PFSK-1 (cell line): ENCODE measurements around the gene DGKI.

Source experiments
- FOXP2 ChIP-seq: optimal IDR thresholded peaks from 2 replicates; pipeline ENCODE3; 2011; ENCODE audit warnings: borderline replicate concordance, control low read depth, inconsistent platforms; ENCODE audit not compliant: insufficient read depth; ENCODE audit errors: extremely low read length, extremely low read depth
- POLR2AphosphoS5 ChIP-seq: IDR thresholded peaks from 2 replicates; pipeline ENCODE4 v1.6.1; 2012; ENCODE audit warnings: low read depth, mild to moderate bottlenecking, control low read depth, low read length, moderate library complexity
- REST ChIP-seq, 2 experiments: IDR thresholded peaks; 2 replicates each; pipeline versions ENCODE4 v1.6.1 to v1.8.0; 2011 to 2012; ENCODE audit warnings: low read depth in 2 of 2, low read length in 2 of 2, control low read depth in 1 of 2, inconsistent platforms in 1 of 2, mild to moderate bottlenecking in 1 of 2, moderate library complexity in 1 of 2; ENCODE audit not compliant: insufficient read depth in 1 of 2
- SIN3A ChIP-seq: IDR thresholded peaks from 2 replicates; pipeline ENCODE4 v1.6.1; 2012; ENCODE audit warnings: mild to moderate bottlenecking, low read length, moderate library complexity, borderline replicate concordance; ENCODE audit not compliant: insufficient read depth
- TAF1 ChIP-seq: IDR thresholded peaks from 2 replicates; pipeline ENCODE4 v1.6.1; 2012; ENCODE audit warnings: low read length, control low read depth, borderline replicate concordance; ENCODE audit not compliant: insufficient read depth

DGKI gene

GRCh38 chr7:137671920-137672319 lies 174.9 kb downstream of the DGKI start:
- TF ChIP-seq FOXP2: no peak
- no peak for TF ChIP-seq POLR2AphosphoS5
- no peak for TF ChIP-seq SIN3A
- no peak for TF ChIP-seq REST (IDR thresholded peaks at IDR 0.05; ENCODE audit: insufficient read depth in 1 of 2, low read depth in 2 of 2, low read length in 2 of 2)

GRCh38 chr7:137670222-137671064 lies 176.3 kb downstream of the DGKI start:
- no peak for TF ChIP-seq FOXP2
- no peak for TF ChIP-seq TAF1

GRCh38 chr7:137669706-137670105 lies 177.1 kb downstream of the DGKI start:
- TF ChIP-seq TAF1: no peak
- TF ChIP-seq SIN3A: no peak
- TF ChIP-seq REST (IDR thresholded peaks at IDR 0.05; ENCODE audit: insufficient read depth in 1 of 2, low read depth in 2 of 2, low read length in 2 of 2): no peak
- TF ChIP-seq POLR2AphosphoS5: no peak
- TF ChIP-seq FOXP2: no peak

- TF ChIP-seq POLR2AphosphoS5 (no peak), FOXP2 (no peak), SIN3A (no peak), TAF1 (no peak), REST (IDR thresholded peaks at IDR 0.05; ENCODE audit: insufficient read depth in 1 of 2, low read depth in 2 of 2, low read length in 2 of 2) (no peak)
Measured at GRCh38 chr7:137668404-137668803, 178.4 kb downstream of the DGKI start.

GRCh38 chr7:137667633-137668387 lies 179.0 kb downstream of the DGKI start:
- TF ChIP-seq FOXP2 (no peak), POLR2AphosphoS5 (no peak), REST (IDR thresholded peaks at IDR 0.05; ENCODE audit: insufficient read depth in 1 of 2, low read depth in 2 of 2, low read length in 2 of 2) (no peak), TAF1 (no peak), SIN3A (no peak)
